Fibroblast of skin of scalp (primary cell): ENCODE measurements around the gene ICA1L.
"Not testable (repeated sequence)": the region's sequence is repeated elsewhere in the genome, so short reads cannot be mapped to it uniquely, and the experiment has no call there.

Source experiments
- DNase-seq: peaks from one replicate; pipeline ENCODE4 v3.0.0-alpha.2; 2013

Gene ICA1L

DNA sequence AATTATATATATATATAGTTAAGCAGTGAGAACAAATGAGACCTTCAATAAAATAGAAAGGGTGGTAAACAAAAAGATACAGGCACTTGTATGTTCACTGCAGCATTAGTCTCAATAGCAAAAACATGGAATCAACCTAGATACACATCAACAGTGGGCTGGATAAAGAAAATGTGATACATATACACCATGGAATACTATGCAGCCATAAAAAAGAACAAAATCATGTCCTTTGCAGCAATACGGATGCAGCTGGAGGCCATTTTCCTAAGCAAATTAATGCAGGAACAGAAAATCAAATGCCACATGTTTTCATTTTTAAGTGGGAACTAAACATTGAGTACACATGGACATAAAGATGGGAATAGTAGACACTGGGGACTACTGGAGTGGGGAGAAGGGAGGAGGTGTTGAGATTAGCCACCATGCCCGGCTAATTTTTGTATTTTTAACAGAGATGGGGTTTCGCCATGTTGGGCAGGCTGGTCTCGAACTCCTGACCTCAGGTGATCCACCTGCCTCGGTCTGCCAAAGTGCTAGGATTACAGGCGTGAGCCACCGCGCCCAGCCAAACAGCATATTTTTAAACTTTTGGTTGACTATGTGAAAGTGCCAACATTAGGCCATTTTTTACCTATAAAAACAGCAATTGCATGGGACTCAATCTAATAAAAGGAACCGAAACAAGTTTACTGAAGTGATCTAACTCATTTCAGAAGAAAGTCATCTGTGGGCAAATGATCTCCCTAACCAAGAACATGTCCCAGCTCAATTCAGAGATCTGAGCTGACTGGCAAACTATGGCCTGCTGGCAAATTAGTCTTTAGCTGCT is 23.7 kb downstream of the ICA1L start:
- DNase-seq: no peak

DNA sequence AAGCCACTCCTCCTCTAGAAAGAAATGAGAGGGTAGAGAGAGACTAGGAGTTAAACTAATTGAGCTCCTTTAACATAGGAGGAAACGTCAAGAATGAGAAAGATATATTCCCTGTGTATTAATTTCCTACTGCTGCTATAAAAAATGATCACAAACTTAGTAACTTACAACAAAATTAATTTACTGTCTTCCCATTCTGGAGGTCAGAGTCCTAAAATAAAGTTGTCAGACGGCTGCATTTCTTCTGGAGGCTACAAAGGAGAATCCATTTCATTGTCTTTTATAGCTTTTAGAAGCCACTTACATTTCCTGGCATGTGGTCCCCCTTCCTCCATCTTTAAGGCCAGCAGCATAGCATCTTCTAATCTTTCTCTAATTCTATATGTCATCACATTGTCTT is 26.9 kb downstream of the ICA1L start:
- no peak for DNase-seq

DNA sequence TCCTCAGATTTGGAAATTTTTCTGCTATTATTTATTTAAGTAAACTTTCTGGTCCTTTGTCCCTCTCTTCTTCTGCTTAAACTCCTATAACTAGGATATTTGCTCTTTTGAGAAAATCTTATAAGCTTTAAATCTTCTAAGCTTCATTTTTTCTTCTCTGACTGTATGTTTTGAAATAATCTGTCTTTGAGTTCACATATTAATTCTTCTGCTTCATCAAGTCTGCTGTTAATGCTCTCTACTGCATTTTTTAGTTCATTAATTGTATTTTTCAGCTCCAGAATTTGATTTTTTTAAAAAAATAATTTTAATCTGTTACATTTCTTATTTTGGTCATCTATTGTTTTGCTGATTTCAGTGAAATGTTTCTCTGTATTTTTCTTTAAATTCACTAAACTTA is 28.9 kb downstream of the ICA1L start:
- no peak for DNase-seq

DNA sequence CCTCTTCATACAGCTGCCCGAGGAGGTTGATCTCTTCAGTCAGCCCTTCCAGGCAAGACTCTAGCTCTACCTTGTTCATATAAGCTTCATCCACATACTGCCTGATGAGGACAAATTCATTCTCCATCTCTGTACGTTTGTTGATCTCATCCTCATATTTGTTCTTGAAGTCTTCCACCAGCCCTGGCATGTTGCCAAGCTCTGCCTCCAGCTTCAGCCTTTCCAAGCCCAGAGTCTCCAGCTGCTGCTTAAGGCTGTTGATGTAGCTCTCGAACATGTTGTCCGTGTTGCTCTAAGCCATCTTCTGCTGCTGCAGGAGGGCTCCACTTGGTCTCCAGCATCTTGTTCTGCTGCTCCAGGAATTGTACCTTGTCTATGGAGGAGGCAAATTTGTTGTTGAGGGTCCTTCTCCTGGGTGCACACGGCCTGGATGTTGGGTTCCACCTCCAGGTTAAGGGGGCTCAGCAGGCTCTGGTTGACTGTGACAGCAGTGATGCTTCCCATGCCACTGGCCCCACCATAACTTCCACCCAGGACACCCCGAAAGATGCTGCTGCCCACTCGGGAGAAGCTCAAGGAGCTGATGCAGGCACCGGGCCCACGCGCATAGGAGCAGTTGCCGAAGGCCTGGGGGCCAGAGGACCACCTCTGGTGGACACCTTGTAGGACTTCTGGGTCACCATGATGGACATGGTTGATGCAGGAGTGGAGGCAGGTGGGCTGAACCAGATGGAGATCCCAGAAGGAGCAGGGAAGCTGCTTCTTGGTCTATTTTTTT is 30.3 kb downstream of the ICA1L start:
- DNase-seq: no peak

DNA sequence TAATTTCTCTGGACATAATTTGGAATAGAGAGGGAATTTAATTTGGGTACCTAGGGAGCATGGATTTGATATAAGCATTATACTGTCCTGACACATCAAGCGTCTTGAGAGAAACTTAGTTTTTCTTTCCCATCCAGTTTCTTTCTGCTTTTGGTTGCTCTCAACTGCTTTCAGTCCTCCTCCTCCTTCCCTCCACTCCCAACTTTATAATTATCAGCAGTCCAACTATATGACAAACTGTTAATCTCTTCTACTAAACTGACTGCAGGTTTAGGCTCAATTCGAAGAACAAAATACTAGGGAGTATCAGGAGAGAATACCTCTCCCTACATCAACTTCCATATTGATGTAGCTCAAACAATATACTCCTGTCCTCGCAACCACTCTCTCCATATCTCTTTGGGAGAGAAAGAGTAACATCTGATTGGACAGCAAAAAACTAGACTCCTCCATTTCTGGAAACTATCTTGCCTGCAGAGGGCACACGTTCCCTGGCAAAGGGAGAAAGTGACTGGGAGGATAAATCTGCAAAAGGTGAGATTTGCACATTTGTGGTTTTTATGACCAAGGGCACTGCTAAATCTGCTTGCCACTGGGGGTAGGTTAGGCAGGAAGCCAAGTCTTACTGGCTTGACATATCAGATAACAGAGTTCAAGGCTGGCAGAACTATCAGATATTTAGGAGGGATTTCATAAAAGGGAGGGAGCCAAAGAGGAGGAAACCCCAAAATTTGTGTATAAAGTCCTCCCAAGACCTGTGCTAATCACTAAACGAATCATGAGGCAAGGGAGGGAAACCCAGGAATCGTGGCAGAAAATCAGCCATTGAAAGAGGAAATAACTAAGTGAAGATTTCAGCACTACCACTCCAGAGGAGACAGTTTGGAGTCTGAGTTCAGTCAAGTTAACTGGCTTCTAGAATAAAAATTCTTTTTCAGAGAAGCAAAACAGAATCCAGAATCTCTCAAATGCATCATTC is 40.0 kb downstream of the ICA1L start:
- peak; percentile 62 for DNase-seq

DNA sequence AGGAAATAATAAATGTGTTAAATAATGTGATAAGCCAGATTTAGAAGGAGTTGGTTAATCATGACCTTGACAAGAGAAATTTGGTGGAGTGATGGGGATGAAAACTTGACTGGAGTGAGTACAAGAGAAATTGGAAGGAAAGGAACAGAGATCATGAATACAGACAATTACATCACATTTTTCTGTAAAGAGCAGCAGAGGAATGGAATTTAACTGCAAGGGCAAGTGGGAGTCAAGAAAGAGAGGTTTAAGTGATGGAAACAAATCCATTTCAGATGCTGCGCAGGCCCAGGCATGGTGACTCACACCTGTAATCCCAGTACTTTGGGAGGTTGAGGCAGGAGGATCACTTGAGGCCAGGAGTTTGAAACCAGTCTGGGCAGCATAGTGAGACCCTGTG is 46.7 kb downstream of the ICA1L start:
- peak; percentile 8 for DNase-seq

DNA sequence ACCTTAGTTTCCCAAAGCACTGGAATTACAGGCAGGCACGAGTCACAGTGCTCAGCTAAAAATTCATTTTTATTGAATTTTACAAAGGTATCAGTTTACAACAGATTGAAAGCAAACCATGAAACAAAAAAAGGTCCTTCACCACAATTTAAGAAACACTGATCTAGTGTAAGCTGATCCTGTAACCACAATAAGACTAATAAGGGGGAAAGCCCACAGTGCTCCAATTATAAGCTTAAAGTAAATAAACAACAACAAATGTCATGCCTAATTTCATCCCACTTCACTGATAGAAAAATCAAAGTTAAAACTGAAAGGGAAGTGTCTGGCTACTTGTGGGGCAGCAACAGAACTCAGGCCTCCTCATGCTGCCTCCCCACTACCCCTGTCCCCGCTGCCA is 49.2 kb downstream of the ICA1L start:
- no peak for DNase-seq

DNA sequence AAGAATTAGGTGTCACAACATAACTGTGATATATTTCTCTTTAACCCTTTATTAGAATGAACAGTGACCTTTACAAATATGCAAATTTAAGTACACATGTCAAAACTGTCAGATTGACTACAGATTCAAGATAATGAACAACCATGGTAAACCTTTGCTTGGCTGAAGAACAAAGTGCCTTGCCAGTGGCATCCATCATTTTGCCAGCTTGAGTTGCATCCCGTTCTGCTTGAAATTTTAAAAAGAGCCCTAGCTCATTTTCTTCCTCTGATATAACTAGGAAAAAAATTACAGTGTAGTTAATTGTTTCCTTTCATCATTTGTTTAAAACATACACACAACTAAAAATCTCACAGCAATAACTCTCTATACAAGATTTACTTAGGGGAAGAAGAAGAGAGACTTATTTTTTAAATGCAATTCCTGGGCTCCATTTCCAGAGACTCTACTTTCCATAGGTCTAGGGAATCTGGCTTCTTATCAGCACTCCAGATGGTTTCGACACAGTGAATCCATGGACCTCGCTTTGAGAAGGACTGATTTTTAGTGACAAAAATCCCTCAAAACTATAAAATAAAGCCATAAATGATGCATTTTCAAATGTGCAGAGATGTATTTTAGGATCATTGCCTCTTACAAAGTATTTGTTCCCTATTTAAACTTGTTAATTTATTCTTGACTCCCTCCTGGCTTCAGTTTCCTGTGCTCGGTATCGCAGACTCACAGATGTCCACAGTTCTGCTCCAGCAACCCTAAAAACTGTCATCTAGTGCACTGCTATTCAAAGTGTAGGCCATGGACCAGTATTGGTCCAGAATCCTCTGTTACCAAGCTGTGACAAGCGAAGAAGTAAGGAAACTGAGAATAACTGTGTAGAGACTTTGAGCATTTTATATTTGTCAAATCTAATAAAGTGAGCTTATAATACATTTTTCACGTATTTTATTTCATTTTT is 50.1 kb downstream of the ICA1L start:
- DNase-seq: no peak

DNA sequence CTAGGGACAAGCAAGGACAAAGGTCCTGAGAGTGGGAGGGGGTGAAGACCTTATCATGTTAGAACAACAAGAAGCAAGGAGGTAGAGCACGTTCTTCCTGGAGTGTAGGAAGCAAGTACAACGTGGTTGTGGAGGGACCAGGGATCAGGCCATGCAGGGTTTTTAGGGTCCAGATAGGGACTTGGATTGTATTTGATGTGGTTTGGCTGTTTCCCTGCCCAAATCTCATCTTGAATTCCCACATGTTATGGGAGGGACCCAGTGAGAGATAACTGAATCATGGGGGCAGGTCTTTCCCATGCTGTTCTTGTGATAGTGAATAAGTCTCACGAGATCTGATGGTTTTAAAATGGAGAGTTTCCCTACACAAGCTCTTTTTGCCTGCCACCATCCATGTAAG is 53.2 kb downstream of the ICA1L start:
- DNase-seq: no peak

DNA sequence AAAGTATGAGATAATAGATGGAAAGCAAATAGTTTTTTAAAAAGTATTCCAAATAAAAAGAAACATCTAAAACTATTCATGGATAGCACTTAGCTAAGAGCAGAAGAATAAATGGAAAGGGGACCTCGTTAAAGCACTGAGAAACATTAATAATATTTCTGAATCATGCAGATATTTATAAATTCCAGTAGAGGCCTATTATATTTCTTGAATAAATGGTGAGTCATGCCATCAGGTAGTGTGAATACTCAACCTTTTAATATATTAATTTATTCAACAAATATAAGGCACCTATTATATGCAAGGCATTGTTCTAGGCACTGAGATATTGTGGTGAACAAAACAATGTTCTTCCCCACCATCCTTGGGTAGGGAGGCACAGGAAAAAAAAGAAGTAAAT is 53.8 kb downstream of the ICA1L start:
- DNase-seq: no peak

DNA sequence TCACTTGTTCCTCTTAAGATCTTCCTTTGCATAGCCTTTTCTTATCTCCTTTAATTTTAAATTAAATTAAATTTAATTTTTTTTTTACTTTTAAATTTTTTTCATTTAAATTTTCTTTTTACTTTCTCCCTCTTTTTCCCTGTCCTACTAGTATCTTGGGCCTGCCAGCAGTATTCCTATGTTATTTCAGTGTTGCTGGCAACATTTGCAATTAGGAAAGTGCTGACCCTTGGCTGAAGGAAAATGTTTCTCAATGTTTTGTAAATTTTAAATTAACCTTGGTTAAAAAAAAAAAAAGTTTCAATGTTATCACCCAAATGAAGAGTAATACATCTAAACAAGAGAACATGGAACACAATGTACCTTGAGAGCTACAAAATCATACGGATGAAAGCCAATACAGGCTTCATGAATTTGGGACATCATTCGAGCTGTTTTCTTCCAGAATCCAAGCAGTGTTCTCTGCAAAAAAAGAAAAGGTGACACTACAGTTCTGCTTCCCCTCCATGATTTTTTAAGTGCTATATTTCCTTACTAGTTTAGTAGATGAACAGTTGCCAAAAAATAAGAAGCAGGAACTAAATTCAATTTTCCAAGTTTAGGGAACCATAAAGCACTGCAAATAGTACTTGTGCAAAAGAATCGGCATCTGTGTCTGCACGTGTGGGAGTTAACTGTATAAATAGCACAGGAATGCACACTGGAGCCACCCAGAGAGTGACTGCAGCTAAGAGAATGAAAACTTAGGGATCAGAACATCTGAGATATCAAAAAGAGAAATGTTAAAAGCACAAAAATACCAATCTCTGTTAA is 55.8 kb downstream of the ICA1L start:
- peak; percentile 30 for DNase-seq

DNA sequence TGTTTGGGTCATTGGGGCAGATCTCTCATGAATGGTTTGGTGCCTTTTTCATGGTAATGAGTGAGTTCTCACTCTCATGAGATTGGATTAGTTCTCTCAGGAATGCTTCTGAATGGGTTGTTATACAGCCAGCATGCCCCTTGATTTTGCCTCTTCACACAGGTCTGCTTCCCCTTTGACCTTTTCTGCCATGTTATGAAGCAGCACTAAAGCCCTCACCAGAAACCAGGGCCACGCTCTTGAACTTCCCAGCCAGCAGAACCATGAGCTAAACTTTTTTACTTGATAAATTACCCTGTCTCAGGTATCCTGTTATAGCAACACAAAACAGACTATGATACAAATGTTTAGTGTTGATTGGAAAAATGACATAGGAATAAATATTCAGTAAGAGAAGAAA is 57.3 kb downstream of the ICA1L start:
- DNase-seq: no peak

DNA sequence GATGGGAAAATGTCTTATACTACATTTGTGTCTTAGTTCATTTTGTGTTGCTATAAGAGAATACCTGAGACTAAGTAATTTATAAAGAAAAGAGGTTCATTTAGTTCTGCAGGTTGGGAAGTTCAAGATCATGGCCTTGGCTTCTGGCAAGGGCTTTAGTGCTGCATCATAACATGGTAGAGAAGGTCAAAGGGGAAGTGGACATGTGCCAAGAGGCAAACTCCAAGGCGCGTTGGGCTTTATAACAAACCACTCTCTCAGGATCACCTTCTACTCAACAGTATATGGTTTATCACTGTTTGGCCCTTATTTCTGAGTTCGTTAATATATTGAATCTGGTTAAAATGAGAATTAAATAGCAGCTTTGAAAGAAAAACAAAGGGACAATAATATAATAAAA is 58.2 kb downstream of the ICA1L start:
- DNase-seq: no peak

DNA sequence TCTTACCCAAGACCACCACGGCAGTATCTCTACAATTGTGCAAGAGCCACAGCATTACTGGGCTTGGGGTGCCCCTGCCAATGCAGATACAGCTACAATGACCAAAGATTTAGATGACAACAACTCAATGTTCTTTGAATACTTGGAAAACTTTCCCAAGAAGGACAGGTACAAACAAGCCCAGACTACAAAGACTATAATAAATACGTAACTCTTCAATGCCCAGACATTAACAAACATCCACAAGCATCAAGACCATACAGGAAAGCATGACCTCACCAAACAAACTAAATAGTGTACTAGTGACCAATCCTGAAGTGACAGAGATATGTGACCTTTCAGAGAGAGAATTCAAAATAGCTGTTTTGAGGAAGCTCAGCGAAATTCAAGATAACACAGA is 62.8 kb downstream of the ICA1L start:
- DNase-seq: no peak

DNA sequence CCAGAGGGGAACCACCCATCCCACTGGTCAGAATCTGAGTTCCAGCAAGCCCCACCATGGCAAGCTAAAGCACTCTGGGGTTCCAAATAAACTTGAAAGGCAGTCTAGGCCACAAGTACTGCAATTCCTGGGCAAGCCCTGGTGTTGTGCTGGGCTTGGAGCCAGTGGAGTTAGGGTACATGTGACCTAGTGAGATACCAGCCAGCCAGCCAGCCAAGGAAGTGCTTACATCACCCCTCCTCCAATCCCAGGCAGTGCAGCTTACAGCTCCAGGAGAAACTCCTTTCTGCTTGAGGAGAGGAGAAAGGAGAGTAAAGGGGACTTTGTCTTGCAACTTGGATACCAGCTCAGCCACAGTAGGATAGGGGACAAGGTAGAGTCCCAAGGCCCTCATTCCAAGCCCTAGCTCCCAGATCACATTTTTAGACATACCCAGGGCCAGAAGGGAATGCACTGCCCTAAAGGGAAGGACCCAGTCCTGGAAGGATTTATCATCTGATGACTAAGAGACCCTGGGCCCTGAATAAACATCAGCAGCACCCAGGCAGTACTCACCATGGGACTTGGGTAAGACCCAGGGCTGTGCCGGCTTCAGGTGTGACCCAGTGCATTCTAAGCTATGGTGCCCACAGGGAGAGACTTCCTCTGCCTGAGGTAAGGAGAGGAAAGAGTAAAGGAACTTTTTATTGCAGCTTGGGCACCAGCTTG is 64.0 kb downstream of the ICA1L start:
- DNase-seq: peak; percentile 82

DNA sequence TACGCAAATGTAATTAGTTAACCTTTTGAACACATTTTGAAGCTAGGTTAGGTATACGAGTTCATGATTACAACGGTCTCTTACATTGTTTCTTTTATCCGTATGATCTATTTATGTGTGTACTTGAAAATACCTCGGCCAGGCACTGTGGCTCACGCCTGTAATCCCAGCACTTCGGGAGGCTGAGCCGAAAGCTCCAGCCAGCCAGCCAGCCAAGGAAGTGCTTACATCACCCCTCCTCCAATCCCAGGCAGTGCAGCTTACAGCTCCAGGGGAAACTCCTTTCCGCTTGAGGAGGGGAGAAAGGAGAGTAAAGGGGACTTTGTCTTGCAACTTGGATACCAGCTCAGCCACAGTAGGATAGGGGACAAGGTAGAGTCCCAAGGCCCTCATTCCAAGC is 65.7 kb downstream of the ICA1L start:
- not testable (repeated sequence) for DNase-seq

DNA sequence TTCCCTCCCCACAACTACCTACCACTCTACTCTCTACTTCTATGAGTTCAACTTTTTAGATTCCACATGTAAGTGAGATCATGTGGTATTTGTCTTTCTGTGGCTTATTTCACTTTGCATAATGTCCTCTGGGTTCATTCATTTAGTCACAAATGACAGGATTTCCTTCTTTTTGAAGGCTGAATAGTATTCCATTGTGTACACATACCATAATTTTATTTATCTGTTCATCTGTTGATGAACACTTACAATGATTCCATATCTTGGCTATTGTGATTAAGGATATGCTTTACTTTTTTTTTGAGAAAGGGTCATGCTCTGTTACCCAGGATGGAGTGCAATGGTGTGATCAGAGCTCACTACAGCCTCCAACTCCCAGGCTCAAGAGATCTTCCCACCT is 73.6 kb downstream of the ICA1L start:
- DNase-seq: no peak

DNA sequence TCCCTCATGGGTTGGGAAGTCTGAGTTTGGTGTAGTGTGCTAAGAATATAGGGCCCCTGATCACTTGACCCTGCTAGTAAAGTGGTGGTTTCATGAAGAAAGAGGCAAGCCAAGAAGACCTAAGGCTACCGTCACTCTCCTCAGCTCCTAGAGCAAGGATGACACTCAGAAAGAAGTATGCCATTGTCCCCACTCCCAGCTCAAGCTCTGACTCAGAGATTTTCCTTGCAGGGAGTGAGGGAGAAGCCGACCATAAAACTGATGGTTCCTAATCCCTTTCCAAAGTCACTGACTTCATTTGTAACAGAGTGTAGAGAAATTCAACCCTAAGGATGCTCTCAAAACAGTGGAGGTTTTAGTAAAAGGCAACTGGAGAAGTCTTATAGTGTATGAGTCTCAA is 80.9 kb downstream of the ICA1L start:
- no peak for DNase-seq

DNA sequence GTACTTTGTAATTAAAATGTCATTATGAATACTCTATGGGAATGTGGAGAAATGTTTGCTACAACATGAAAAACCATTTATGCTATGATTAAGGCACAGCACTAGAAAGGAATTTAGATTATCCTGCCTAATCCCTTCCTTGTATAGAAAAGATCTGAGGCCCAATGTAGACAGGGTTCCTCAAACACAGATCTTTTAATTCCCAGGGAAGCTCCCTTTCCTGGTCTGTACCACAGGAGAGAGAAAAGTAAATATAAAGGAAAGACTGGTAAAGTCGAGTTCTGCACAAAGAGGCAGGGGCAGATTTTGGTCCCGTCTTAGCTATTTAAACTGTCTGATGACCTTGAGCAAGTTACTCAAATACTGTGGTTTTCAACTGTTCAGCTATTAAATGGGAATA is 84.7 kb downstream of the ICA1L start:
- DNase-seq: no peak

DNA sequence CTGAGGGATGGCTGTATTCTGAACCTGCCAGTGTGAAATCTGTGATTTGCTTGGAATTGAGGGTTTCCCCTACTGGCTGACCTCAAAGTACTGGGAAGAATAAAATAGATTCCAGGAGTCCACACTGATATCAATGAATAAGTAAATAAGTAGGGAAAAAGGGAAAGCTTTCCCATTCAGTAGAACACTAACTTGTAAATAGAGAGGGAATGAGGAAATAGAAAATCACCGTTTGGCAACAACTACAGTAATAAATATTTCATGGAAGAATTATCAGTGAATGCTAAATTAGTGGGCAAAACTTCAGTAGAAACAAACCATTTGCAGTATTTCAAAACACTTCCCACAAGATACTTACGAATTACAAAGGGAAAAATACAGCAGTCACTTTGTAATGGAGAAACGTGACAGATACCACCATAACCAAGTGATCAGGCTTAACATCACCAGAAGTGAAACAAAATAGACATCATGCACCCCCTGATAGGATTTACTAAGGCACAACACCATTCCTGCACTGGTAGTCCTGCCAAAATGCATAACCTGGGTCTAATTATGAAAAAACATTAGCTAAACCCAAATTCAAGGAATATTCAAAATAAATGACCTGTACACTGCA is 88.5 kb downstream of the ICA1L start:
- DNase-seq: no peak
